CD4-positive, alpha-beta T cell treated with Interleukin-4 for 1 hour (primary cell): ENCODE results near the gene KLHDC7B.

Source experiments
- DNase-seq, 2 donors: peaks; one replicate each; pipeline ENCODE4 v3.0.0-alpha.2; 2020 to 2022

Gene KLHDC7B

DNA sequence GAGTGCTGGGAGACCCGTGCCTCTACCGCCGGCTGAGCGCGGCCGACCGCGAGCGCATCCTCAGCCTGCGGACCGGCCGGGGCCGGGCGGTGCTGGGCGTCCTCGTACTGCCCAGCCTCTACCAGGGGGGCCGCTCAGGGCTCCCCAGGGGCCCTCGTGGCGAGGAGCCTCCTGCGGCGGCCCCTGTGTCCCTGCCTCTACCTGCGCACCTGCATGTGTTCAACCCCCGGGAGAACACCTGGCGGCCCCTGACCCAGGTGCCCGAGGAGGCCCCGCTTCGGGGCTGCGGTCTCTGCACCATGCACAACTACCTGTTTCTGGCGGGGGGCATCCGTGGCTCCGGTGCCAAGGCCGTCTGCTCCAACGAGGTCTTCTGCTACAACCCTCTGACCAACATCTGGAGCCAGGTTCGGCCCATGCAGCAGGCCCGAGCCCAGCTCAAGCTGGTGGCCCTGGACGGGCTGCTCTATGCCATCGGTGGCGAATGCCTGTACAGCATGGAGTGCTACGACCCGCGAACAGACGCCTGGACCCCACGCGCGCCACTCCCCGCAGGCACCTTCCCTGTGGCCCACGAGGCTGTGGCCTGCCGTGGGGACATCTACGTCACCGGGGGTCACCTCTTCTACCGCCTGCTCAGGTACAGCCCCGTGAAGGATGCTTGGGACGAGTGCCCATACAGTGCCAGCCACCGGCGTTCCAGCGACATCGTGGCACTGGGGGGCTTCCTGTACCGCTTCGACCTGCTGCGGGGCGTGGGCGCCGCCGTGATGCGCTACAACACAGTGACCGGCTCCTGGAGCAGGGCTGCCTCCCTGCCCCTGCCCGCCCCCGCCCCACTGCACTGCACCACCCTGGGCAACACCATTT is 3.5 kb downstream of the KLHDC7B start:
- DNase-seq: no peak

- DNase-seq: no peak
Observed at GRCh38 chr22:50550395-50550794, 4.7 kb downstream of the KLHDC7B start.

- DNase-seq: no peak
Observed at GRCh38 chr22:50551160-50551752, 5.6 kb downstream of the KLHDC7B start.

DNA sequence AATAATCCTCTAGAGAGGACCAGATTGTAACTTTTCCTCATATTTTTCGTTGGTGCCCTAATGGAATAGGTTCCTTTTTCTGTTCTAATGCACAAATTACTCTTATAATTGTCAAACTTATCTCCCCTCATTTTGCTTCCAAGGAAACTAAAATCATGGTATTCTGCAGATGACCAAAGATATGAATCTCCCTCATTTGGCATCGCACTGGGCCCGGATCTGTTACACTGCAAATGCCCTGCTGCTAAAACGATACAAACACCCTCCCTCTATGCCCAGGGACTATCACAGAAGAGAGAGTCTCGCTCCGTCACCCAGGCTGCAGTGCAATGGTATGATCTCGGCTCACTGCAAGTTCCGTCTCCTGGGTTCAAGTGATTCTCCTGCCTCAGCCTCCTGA is 7.6 kb downstream of the KLHDC7B start:
- DNase-seq: no peak

DNA sequence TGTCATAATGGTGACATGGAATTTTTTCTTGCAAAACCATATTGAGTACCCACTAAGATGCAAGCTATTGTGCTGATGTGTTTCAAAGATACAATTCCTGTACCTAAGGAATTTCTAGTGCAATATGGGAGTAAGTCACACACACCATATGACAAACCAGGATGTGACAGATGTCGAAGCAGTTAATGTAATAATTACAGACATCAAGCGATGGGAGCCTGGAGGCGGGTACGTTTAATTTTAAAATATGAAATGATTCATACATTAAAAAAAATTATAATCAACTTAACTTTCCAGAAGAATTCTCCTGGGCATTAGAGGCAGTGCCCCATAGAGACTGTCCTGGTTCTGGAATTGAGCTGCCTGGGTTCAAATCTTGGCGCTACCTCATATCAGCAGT is 11.0 kb downstream of the KLHDC7B start:
- no peak for DNase-seq

GRCh38 chr22:50560034-50560433 is 14.3 kb downstream of the KLHDC7B start:
- DNase-seq: no peak

- DNase-seq: peak in 1 of 2 donors; percentile 36
Observed at GRCh38 chr22:50561401-50562358, 16.0 kb downstream of the KLHDC7B start.

DNA sequence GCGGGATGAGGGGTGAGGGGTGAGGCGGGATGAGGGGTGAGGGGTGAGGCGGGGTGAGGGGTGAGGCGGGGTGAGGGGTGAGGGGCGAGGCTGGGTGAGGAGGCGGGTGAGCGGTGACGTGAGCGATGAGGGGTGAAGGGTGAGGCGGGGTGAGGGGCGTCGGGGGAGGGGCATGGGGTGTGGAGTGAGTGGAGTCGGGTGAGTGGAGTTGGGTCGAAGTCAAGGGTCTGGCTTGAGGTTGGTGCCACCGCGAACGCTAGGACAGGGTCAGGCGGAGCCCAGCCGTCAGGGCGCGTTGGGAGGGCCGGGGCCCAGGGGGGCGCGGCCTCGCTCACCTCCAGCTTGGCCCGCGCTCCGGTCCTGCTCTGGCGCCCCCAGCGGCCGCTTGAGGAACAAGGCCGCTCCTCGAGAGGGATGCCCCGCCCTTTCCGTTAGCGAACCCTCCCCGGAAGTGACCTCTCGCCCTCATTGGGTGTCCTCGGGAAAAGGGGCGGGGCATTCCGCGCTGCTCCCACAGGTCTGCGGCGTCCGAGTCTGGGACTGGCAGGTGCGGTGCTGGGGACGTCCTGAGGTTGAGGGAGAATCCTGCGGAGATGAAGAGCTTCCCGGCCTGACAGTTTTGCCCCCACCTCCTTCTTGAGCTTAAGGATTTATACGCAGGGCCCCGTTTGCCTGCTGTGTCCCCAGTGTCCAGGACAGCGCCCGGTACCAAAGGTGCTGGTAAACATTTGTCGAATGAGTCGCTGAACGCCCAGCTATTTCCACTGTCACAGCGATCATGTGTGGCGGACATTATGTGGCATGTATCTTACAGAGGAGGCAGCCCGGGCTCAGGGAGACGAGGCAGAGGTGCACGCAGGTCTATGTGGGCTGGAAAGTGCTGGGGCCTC is 17.1 kb downstream of the KLHDC7B start, which contains the start of gene SYCE3:
Gene SYCE3 (minus strand): TSS at position 397 of the 890 bp plus-strand sequence. CDS start 6,514 bp downstream, outside the sequence.
- peak; percentile 96 to 98 for DNase-seq

- DNase-seq: no peak
Observed at GRCh38 chr22:50563413-50564160, 17.9 kb downstream of the KLHDC7B start.

DNA sequence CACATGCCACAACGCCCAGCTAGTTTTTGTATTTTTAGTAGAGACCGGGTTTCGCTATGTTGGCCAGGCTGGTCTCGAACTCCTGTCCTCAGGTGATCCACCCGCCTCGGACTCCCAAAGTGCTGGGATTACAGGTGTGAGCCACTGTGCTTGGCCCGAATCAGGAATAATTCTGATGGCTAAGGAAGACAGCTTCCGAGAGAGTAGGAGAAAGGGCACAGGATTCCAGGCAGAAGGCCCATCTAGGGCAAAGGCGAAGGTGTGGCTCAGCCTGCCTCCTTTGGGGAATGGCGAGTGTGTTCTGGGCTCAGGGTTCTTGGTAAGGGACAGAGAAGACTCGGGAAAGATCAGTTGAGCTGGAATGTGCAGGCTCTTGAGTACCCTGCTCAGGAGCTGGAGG is 18.6 kb downstream of the KLHDC7B start:
- DNase-seq: no peak

DNA sequence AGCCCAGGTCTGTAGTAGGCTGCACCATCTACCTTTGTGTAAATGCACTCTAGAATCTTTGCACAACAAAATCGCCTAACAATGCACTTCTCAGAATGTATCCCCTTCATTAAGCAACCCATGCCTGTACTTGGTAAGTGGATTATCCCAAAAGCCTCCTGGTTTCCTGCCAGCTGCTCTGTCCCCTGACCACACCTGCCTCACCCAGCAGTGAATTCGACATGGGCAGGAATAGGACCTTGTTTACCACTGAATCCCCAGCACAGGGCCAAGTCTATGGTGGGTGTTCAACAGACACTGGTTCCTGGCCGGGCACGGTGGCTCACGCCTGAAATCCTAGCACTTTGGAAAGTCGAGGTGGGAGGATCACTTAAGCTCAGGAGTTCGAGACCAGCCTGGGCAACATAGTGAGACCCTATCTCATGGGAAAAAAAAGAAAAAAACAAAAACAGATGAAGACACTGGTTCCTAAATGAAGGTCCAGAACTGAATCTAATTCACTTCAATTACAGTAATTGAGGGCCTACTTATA is 22.1 kb downstream of the KLHDC7B start:
- no peak for DNase-seq

GRCh38 chr22:50568626-50569025 is 22.9 kb downstream of the KLHDC7B start:
- no peak for DNase-seq

DNA sequence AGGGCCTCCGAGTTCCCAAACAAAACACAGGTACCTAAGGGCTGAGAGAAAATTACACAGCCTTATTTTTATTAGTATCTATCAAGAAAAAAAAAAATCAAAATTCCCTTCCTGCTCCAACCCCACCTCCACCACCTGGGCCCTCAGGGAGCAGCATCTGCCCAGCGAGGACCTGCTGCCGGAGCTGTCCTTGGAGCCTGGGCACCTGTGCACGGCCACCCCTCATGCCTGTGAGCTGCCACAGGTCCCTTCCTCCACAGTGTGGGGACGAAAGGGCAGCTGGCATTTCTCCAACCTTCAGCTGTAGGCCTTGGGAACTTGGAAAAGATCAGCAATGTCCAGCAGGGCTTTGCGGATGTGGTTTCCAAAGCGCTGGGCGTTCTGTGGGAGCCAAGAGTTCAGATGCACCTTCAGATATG is 23.4 kb downstream of the KLHDC7B start:
- no peak for DNase-seq

DNA sequence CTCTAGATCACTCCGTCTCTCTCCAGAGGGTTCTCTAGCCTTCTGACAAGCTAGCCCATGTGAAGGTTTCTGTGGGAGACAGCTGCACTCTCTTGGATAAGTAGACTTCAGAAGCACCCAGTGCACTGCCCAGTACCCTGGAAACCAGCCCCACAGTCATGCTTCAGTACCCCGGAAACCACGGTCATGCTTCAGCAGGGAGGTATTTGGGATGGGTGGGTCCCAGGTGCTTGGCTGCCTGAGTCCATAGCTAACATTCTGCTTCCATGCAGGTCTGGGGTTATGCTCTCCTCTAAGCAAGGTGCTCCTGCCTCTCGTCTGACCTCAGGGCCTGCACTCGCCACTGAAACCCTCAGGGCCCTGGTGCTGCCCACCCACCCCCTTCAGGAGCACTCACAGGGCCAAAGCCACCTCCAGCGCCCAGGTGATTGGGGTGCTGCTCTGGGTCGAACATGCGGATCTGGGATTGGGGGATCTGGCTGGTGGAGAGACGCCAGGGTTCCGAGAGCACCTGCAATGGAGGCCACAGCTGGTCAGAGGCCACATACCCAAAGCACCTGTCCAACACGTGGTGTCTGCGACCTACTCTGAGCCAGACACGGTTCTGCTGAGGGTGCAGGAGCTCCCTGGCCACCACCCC is 24.3 kb downstream of the KLHDC7B start:
- no peak for DNase-seq

DNA sequence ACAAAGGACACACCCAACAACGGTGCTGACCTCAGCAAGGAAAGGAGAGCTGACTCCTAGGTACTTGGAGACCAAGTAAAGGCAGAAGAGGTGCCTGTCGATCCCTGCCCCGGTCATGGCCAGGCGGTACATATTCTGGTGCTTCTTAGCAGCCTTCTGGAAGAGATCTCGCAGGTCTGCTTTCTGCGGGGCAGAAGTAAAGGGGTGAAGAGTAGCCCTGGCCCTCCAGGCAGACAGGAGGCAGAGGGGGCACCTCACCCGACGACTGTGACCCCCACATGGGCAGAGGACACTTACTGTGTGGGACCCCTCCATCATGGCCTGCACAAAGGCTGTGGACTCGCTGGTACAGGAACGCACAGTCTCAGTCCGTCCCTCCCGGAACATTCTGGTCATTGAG is 25.2 kb downstream of the KLHDC7B start:
- DNase-seq: no peak

DNA sequence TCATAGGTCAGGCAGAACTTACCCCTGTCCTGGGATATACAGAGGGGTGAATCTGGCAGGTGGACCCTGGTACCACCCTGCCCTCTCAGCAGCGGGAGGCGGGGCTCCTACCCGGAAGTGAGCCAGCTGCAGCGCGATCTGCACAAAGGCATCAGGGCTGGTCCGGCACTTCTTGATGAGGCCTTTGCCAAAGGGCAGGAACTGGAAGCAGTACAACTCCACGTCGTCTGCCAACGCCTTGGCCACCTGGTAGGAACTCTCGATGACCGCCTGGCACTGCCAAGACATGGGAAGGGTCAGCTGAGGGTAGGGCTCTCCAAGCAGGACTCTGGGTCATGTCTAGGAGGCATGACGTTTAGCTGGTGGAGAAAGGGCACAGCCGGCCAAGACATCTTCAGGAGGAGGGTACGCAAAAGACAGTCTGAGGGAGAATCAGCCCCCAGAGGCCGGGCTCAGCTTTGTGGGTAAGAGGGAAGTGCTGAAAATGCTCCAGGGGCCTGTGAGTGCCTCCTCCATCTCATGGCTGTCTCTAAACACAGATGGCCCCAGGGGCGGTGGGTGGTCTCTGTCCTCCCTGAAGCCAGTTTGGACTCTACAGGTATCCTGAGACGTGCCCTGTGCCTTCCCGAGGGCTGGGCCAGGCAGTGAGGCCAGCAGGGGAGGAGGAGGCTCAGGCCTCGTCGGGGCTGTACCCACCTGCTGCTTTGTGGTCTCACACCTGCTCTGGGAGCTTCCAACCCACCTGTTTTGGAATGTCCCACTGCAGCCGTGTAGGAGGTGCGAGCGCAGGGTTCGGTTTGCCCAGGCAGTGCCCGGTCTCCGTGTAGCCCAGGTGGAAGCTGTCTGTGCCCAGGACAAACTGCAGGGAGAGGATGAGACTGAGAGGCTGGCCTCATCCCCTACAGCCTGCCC is 25.8 kb downstream of the KLHDC7B start:
- DNase-seq: no peak

DNA sequence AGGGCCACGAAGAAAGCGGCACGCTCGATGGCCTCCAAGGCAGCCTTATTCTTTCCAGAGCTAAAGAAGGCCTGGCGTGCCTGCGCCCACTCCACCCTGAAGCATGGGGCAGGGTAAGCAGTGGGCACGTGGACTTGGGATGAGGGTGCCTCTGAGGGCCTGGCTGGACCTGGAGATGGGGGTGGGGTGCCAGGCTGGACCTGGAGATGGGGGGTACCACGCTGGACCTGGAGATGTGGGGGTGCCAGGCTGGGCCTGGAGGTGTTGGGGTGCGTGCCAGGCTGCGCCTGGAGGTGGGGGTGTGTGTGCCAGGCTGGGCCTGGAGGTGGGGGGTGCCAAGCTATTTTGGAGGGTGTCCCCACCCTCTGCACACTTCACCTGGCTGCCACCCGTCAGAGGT is 27.3 kb downstream of the KLHDC7B start:
- DNase-seq: no peak

- DNase-seq: no peak
Observed at GRCh38 chr22:50573491-50574382, 28.0 kb downstream of the KLHDC7B start.
